WERI-Rb-1 (cell line): Measurements from ENCODE around the gene CERS3.

Experiments
- DNase-seq: peaks from one replicate; pipeline ENCODE4 v3.0.0-alpha.2; 2020
- H3K27ac ChIP-seq: fragments of 250-450 bp; sonication (Bioruptor Pico); 2 replicates; pipeline ENCODE4 v1.5.1; 2020; ENCODE audit warnings: mild to moderate bottlenecking, moderate library complexity
- H3K27me3 ChIP-seq: fragments of 250-450 bp; sonication (Bioruptor Pico); 2 replicates; pipeline ENCODE4 v1.5.1; 2021; ENCODE audit warnings: mild to moderate bottlenecking, low read depth, moderate library complexity; ENCODE audit not compliant: insufficient read depth, severe bottlenecking
- H3K36me3 ChIP-seq: fragments of 250-450 bp; sonication (Bioruptor Pico); 2 replicates; pipeline ENCODE4 v1.5.1; 2020; ENCODE audit warnings: mild to moderate bottlenecking, moderate library complexity
- H3K4me3 ChIP-seq: 2 replicates; pipeline ENCODE4 v1.5.1; 2011; ENCODE audit warnings: low read depth, mild to moderate bottlenecking, control low read depth, low read length
- H3K9me3 ChIP-seq: fragments of 250-450 bp; sonication (Bioruptor Pico); 2 replicates; pipeline ENCODE4 v1.5.1; 2021; ENCODE audit warnings: mild to moderate bottlenecking, moderate library complexity; ENCODE audit not compliant: severe bottlenecking
- CTCF ChIP-seq: IDR thresholded peaks from 2 replicates; pipeline ENCODE4 v1.5.1; 2011; ENCODE audit warnings: low read depth, mild to moderate bottlenecking, control low read depth, inconsistent platforms, low read length

The CERS3 gene

GRCh38 chr15:100430411-100430810, 98.3 kb downstream of the CERS3 start:
- Histone ChIP-seq H3K27me3 (no peaks in the 10 kb centered on the region), H3K4me3 (no peak overlapping the region), H3K9me3 (no peaks in the 10 kb centered on the region), H3K36me3 (no peaks in the 10 kb centered on the region), H3K27ac (no peak overlapping the region)
- no peak for DNase-seq
- no peak for TF ChIP-seq CTCF

GRCh38 chr15:100429116-100429728, 99.5 kb downstream of the CERS3 start:
- Histone ChIP-seq H3K4me3 (no peak overlapping the region), H3K27ac (no peak overlapping the region), H3K27me3 (no peaks in the 10 kb centered on the region), H3K9me3 (no peaks in the 10 kb centered on the region), H3K36me3 (no peaks in the 10 kb centered on the region)
- DNase-seq, result no peak
- no peak for TF ChIP-seq CTCF

- H3K36me3 ChIP-seq, result no peaks in the 10 kb centered on the region
- H3K27ac ChIP-seq, result no peak overlapping the region
- no peak for TF ChIP-seq CTCF
- H3K9me3 ChIP-seq, result peaks cover 3% of the 10 kb centered on the region
- no peaks in the 10 kb centered on the region for H3K27me3 ChIP-seq
- DNase-seq, result no peak
- H3K4me3 ChIP-seq, result no peak overlapping the region
These were observed 101.8 kb downstream of the CERS3 start for GRCh38 chr15:100426937-100427336.

GRCh38 chr15:100405179-100405578, 123.6 kb downstream of the CERS3 start:
- Histone ChIP-seq H3K4me3 (no peak overlapping the region), H3K36me3 (no peaks in the 10 kb centered on the region), H3K9me3 (no peaks in the 10 kb centered on the region), H3K27me3 (no peaks in the 10 kb centered on the region), H3K27ac (no peak overlapping the region)
- TF ChIP-seq CTCF, result no peak
- no peak for DNase-seq

GRCh38 chr15:100400996-100401395, 127.8 kb downstream of the CERS3 start:
- Histone ChIP-seq H3K36me3 (no peaks in the 10 kb centered on the region), H3K9me3 (no peaks in the 10 kb centered on the region), H3K27ac (no peak overlapping the region), H3K4me3 (no peak overlapping the region), H3K27me3 (no peaks in the 10 kb centered on the region)
- no peak for DNase-seq
- TF ChIP-seq CTCF, result no peak

GRCh38 chr15:100394736-100395440, 133.9 kb downstream of the CERS3 start:
- no peak overlapping the region for H3K27ac ChIP-seq
- DNase-seq, result no peak
- TF ChIP-seq CTCF, result no peak
- H3K36me3 ChIP-seq, result no peaks in the 10 kb centered on the region
- no peaks in the 10 kb centered on the region for H3K9me3 ChIP-seq
- H3K4me3 ChIP-seq, result no peak overlapping the region
- no peaks in the 10 kb centered on the region for H3K27me3 ChIP-seq
